Suprapubic skin (tissue), 4 donors: Measurements from ENCODE around the gene CD151. TPM values are rescaled to one million over a fixed set of nuclear protein-coding genes. Genes with fewer than 3 reads are reported as not detected.

Experiments used
- DNase-seq, 2 donors: peaks; one replicate each; pipeline ENCODE4 v3.0.0-alpha.2; 2019; ENCODE audit warnings: low spot score in 2 of 2
- H3K27ac ChIP-seq: fragments of 200-600 bp; sonication (generic); one replicate; pipeline ENCODE4 v1.5.1; 2019
- H3K27me3 ChIP-seq: fragments of 200-600 bp; sonication (generic); one replicate; pipeline ENCODE4 v1.5.1; 2019
- H3K36me3 ChIP-seq: fragments of 200-600 bp; sonication (generic); one replicate; pipeline ENCODE4 v1.5.1; 2019
- H3K4me1 ChIP-seq: fragments of 200-600 bp; sonication (generic); one replicate; pipeline ENCODE4 v1.5.1; 2019
- H3K4me3 ChIP-seq: fragments of 200-600 bp; sonication (generic); one replicate; pipeline ENCODE4 v1.5.1; 2019; ENCODE audit warnings: mild to moderate bottlenecking
- H3K9me3 ChIP-seq: fragments of 200-600 bp; sonication (generic); one replicate; pipeline ENCODE4 v1.5.1; 2019
- EP300 ChIP-seq: sonication (generic); formaldehyde crosslinking; IDR thresholded peaks from one replicate; pipeline ENCODE4 v1.6.1; 2017; ENCODE audit warnings: antibody characterized with exemption
- POLR2A ChIP-seq, 2 donors: fragments of 450-650 bp; IDR thresholded peaks; one replicate each; pipeline ENCODE4 v1.6.1; 2017; ENCODE audit warnings: antibody characterized with exemption in 2 of 2, mild to moderate bottlenecking in 2 of 2, moderate library complexity in 2 of 2
- POLR2AphosphoS5 ChIP-seq, 3 donors: sonication (generic); formaldehyde crosslinking; IDR thresholded peaks; one replicate each; pipeline ENCODE4 v1.6.1; 2017; ENCODE audit warnings: antibody characterized with exemption in 3 of 3
- WGBS: methylation state at CpG from one replicate; pipeline ENCODE4 v1.1.5; 2018; 5-methylcytosine and 5-hydroxymethylcytosine counted together
- total RNA-seq, 4 donors: library from RNA; depleted of rRNA; stranded (reverse); fragments of >200 nt; gene quantifications; one replicate each; pipeline ENCODE4 v1.1.0, GENCODE V29; 2016
- TF ChIP-seq, protein P1 (sequence below), 2 donors: fragments of 200-600 bp in 1 of 2; fragments of 450-650 bp in 1 of 2; sonication (generic) in 1 of 2; IDR thresholded peaks; one replicate each; pipeline ENCODE4 v1.5.1; 2016 to 2019; ENCODE audit warnings: antibody characterized with exemption in 2 of 2, mild to moderate bottlenecking in 1 of 2, moderate library complexity in 1 of 2

CD151 gene
- total RNA-seq, 4 donors from 2014 or later, result 108 to 162 (median 150) TPM

DNA sequence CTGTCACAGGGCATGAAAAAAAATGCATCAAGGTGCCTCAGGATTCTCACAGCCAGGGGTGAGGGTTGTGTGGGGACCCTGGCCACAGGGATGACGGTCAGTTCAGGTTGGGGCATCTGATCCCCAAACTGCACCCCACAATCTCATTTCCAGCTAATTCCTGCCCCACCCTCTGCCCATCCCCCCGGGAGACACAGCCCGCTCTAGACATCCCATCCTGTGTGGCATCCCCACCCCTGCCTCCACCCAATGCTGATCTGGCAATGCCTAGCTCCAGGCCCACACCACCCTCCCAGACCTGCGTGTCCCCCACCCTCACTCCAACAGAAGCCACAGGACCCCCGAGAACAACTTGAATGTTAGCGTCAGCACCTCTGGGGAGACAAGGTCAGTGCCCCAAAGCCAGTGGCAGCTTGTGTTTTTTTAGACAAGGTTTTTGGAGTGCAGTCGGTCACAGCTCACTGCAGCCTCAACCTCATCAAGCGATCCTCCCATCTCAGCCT lies 35.2 kb downstream of the CD151 start:
- peaks cover 55% of the 10 kb centered on the region for H3K36me3 ChIP-seq
- WGBS, result 77% methylated on average over 8 of the region's 8 CpGs
- no peak for TF ChIP-seq EP300
- TF ChIP-seq POLR2A (IDR thresholded peaks at IDR 0.05), result no peak
- TF ChIP-seq, protein P1, sequence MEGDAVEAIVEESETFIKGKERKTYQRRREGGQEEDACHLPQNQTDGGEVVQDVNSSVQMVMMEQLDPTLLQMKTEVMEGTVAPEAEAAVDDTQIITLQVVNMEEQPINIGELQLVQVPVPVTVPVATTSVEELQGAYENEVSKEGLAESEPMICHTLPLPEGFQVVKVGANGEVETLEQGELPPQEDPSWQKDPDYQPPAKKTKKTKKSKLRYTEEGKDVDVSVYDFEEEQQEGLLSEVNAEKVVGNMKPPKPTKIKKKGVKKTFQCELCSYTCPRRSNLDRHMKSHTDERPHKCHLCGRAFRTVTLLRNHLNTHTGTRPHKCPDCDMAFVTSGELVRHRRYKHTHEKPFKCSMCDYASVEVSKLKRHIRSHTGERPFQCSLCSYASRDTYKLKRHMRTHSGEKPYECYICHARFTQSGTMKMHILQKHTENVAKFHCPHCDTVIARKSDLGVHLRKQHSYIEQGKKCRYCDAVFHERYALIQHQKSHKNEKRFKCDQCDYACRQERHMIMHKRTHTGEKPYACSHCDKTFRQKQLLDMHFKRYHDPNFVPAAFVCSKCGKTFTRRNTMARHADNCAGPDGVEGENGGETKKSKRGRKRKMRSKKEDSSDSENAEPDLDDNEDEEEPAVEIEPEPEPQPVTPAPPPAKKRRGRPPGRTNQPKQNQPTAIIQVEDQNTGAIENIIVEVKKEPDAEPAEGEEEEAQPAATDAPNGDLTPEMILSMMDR (IDR thresholded peaks at IDR 0.05), result no peak
- TF ChIP-seq POLR2AphosphoS5 (IDR thresholded peaks at IDR 0.05), result no peak

DNA sequence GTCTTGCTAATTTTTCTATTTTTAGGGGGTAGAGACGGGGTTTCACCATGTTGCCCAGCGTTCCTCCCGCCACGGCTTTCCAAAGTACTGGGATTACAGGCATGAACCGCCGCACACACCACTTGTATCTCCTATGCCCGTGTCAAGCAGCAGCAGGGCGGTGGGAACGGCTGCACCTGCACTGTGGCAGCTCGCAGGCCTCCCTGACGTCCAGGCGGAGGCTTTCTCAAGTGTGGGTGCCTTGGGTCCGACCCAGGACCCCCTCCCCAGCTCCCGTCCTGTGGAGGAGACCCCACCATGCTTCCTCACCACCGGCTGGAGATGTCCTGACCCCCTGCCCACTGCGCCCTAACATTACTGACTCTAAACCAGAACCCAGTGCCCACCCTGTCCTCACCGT lies 35.6 kb downstream of the CD151 start:
- no peak for DNase-seq
- Histone ChIP-seq H3K4me1 (no peaks in the 10 kb centered on the region), H3K4me3 (no peak overlapping the region), H3K27ac (no peak overlapping the region), H3K27me3 (no peaks in the 10 kb centered on the region), H3K9me3 (no peaks in the 10 kb centered on the region), H3K36me3 (peaks cover 51% of the 10 kb centered on the region)
- no peak for TF ChIP-seq POLR2AphosphoS5 (IDR thresholded peaks at IDR 0.05)
- TF ChIP-seq POLR2A (IDR thresholded peaks at IDR 0.05), result no peak
- no peak for TF ChIP-seq EP300
- TF ChIP-seq, protein P1 (IDR thresholded peaks at IDR 0.05), result no peak
- WGBS, result 89% methylated on average over 17 of the region's 17 CpGs

More for the DNA sequence above, 35.2 kb downstream of the CD151 start:
- no peaks in the 10 kb centered on the region for H3K27me3 ChIP-seq
- no peak overlapping the region for H3K27ac ChIP-seq
- peaks cover under 1% of the 10 kb centered on the region for H3K4me1 ChIP-seq
- H3K9me3 ChIP-seq, result no peaks in the 10 kb centered on the region
- DNase-seq, result no peak
- H3K4me3 ChIP-seq, result no peak overlapping the region

DNA sequence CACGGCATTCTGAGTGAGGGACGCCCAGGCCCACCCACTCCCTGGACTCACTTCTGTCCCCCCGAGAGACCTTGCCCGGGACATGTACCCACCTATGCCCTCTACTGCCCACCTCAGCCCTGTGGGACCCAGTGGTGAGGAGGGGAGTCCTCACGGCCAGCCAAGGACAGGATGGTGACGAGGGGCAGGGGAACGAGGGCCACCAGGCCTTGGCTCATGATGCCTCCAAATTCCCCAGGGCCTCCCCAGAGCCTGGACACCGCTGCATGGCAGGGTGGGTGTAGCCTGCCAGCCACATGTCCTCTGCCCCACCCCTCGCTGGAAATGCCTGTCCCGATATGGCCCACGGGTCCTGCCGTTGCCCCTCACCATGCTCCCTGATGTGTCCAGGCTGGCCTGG lies 36.0 kb downstream of the CD151 start:
- TF ChIP-seq, protein P1 (IDR thresholded peaks at IDR 0.05), result no peak
- TF ChIP-seq EP300 (no peak), POLR2A (IDR thresholded peaks at IDR 0.05) (no peak), POLR2AphosphoS5 (IDR thresholded peaks at IDR 0.05) (no peak)
- WGBS, result 80% methylated on average over 4 of the region's 12 CpGs
- DNase-seq, result no peak

DNA sequence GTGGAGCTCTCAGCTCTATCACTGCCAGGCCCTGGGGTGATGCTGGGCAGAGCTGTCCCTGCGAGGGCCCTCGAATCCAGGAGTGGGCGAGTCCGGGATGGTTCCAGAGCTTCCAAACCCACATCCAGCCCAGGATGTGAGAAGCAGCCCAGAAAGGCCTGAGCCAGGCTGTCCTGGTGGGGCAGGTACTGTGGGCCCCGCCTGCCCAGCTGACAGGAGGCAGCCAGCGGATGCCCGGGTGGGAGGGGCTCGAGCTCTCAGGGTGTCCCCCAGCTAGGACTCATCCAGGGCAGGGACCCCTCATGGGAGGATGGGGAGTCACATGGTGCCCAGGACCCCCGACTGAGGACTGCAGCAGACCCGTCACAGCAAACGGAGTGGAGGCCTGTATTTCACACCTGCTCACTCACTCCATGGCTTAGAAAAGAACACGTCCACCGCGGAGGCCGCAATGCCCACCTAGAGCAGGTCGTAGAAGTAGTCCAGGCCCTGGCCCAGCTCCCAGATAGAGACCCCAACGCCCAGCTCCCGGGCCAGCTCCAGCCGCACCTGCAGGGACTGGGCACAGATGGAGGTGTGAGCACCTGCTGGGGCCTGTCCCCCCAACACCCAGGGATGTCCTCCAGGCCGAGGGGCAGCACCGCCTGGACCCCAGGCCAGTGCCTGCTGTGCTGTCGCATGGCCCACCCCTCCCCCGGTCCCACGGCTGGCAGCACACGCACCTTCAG lies 36.8 kb downstream of the CD151 start:
- H3K27me3 ChIP-seq, result no peaks in the 10 kb centered on the region
- H3K4me1 ChIP-seq, result no peaks in the 10 kb centered on the region
- peaks cover 43% of the 10 kb centered on the region for H3K36me3 ChIP-seq
- no CpG with 5 or more reads among the region's 25 CpGs for WGBS
- no peak for DNase-seq
- H3K27ac ChIP-seq, result no peak overlapping the region
- TF ChIP-seq, protein P1 (IDR thresholded peaks at IDR 0.05), result no peak
- TF ChIP-seq POLR2AphosphoS5 (IDR thresholded peaks at IDR 0.05), result no peak
- no peak for TF ChIP-seq POLR2A (IDR thresholded peaks at IDR 0.05)
- TF ChIP-seq EP300, result no peak
- H3K4me3 ChIP-seq, result no peak overlapping the region
- no peaks in the 10 kb centered on the region for H3K9me3 ChIP-seq

More for the DNA sequence above, 36.0 kb downstream of the CD151 start:
- Histone ChIP-seq H3K4me1 (no peaks in the 10 kb centered on the region), H3K4me3 (no peak overlapping the region), H3K27me3 (no peaks in the 10 kb centered on the region), H3K9me3 (no peaks in the 10 kb centered on the region), H3K27ac (no peak overlapping the region), H3K36me3 (peaks cover 47% of the 10 kb centered on the region)

DNA sequence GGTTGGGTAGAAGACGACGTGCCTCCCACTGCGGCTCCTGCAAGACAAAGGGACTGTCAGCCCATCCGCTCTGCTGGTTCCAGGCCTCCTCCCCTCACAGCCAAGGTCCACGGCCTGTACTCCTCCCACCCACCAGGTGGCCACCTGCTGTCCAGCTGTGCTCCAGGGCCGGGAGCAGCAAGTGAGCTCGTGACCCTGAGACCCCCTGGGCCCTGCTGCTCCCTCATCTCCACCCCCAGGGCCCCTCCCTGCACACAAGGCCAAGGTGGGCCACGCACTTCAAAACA lies 37.3 kb downstream of the CD151 start:
- Histone ChIP-seq H3K4me3 (no peak overlapping the region), H3K27me3 (no peaks in the 10 kb centered on the region), H3K4me1 (no peaks in the 10 kb centered on the region), H3K9me3 (no peaks in the 10 kb centered on the region), H3K27ac (no peak overlapping the region), H3K36me3 (peaks cover 45% of the 10 kb centered on the region)
- WGBS, result 96% methylated on average over 3 of the region's 8 CpGs
- TF ChIP-seq EP300, result no peak
- TF ChIP-seq, protein P1 (IDR thresholded peaks at IDR 0.05), result no peak
- no peak for TF ChIP-seq POLR2AphosphoS5 (IDR thresholded peaks at IDR 0.05)
- no peak for DNase-seq
